Panc1 (cell line): ENCODE data around the gene CHSY3. TPM values are rescaled to one million over a fixed set of nuclear protein-coding genes. Genes with fewer than 3 reads are reported as not detected.

Experiments
- ATAC-seq: fragments of 200-7000 bp; cut with Tn5 transposase; 2 replicates; pipeline ENCODE4 v1.9.1; 2020; ENCODE audit warnings: mild to moderate bottlenecking, moderate library complexity
- BruUV-seq: library from RNA; stranded (reverse); fragments of 400-500 nt; replicated peaks from 2 replicates; lab custom pipeline; 2021; lab: Mats Ljungman, UMichigan
- CTCF ChIA-PET: fragments of 300-600 bp; sonication (Branson Sonifier 250); formaldehyde crosslinking; loops from one replicate; lab custom pipeline; 2022; ENCODE audit warnings: antibody characterized with exemption; lab: Charles Lee
- POLR2A ChIA-PET: fragments of 300-600 bp; sonication (Branson Sonifier 250); formaldehyde crosslinking; loops from one replicate; lab custom pipeline; 2022; ENCODE audit warnings: antibody characterized with exemption; lab: Charles Lee
- DNase-seq: peaks from one replicate; pipeline ENCODE4 v3.0.0-alpha.2; 2010; ENCODE audit warnings: low read depth, low spot score
- H3K27ac ChIP-seq: 2 replicates; pipeline ENCODE4 v1.5.1; 2011; ENCODE audit warnings: mild to moderate bottlenecking, low read length, inconsistent platforms
- H3K27me3 ChIP-seq: fragments of 200-500 bp; sonication (Bioruptor generic); 2 replicates; pipeline ENCODE4 v1.6.0; 2014; ENCODE audit warnings: low read length, inconsistent platforms; ENCODE audit not compliant: control insufficient read depth, insufficient read depth
- H3K36me3 ChIP-seq: fragments of 200-500 bp; sonication (Bioruptor generic); 2 replicates; pipeline ENCODE4 v1.5.1; 2014; ENCODE audit warnings: inconsistent platforms, mild to moderate bottlenecking, low read length, moderate library complexity; ENCODE audit not compliant: control insufficient read depth, insufficient read depth
- H3K4me1 ChIP-seq: 2 replicates; pipeline ENCODE4 v1.5.1; 2011; ENCODE audit warnings: inconsistent platforms, mild to moderate bottlenecking, low read length, moderate library complexity; ENCODE audit not compliant: control insufficient read depth, insufficient read depth
- H3K4me3 ChIP-seq, 2 experiments: 2 replicates each; pipeline ENCODE4 v1.5.1; 2011 to 2012; ENCODE audit warnings: low read depth in 2 of 2, low read length in 2 of 2, mild to moderate bottlenecking in 2 of 2, inconsistent platforms in 1 of 2, moderate library complexity in 1 of 2
- H3K9me3 ChIP-seq: fragments of 200-500 bp; sonication (Bioruptor generic); 2 replicates; pipeline ENCODE4 v1.5.1; 2014; ENCODE audit warnings: low read depth, mild to moderate bottlenecking, inconsistent platforms, low read length, moderate library complexity; ENCODE audit not compliant: control insufficient read depth, insufficient read depth
- CTCF ChIP-seq: fragments of 450-650 bp; IDR thresholded peaks from 2 replicates; pipeline ENCODE4 v1.5.1; 2017; ENCODE audit warnings: mild to moderate bottlenecking
- POLR2AphosphoS5 ChIP-seq: IDR thresholded peaks from 2 replicates; pipeline ENCODE4 v1.6.1; 2012; ENCODE audit warnings: mild to moderate bottlenecking, low read depth, low read length, moderate library complexity
- REST ChIP-seq, 2 experiments: IDR thresholded peaks; 2 replicates each; pipeline ENCODE4 v1.6.1; 2011 to 2012; ENCODE audit warnings: low read depth in 2 of 2, control low read depth in 1 of 2, low read length in 1 of 2, mild to moderate bottlenecking in 1 of 2, moderate library complexity in 1 of 2; ENCODE audit not compliant: insufficient read depth in 1 of 2
- SIN3A ChIP-seq: IDR thresholded peaks from 2 replicates; pipeline ENCODE4 v1.6.1; 2012; ENCODE audit warnings: low read depth, mild to moderate bottlenecking, low read length, moderate library complexity, borderline replicate concordance; ENCODE audit not compliant: insufficient read depth
- TCF7L2 ChIP-seq: IDR thresholded peaks from 2 replicates; pipeline ENCODE4 v1.6.1; 2011; ENCODE audit warnings: mild to moderate bottlenecking, low read depth, low read length, inconsistent platforms
- in situ Hi-C: cut with HindIII; loops from 2 replicates; pipeline ENCODE4 v1.10.0; 2016; ENCODE audit warnings: low sequenced_read_pairs, low pct_unique_long_range_greater_than_20kb
- intact Hi-C: fragments of 100-400 bp; cut with micrococcal nuclease; formaldehyde crosslinking; loops from one replicate; pipeline ENCODE4 v1.10.0; 2022; ENCODE audit not compliant: unreplicated experiment
- total RNA-seq: library from RNA; stranded (reverse); gene quantifications from one replicate; pipeline ENCODE4 v1.2.1, GENCODE V29; 2021; ENCODE audit not compliant: unreplicated experiment

Gene CHSY3
- total RNA-seq, 1 experiment from 2014 or later: not detected

- in situ Hi-C loops (no loop called here), intact Hi-C loops (no loop called here)
- ChIA-PET POLR2A (no interaction called here), CTCF (no interaction called here)
- Histone ChIP-seq H3K27ac (no peak overlapping the region), H3K27me3 (no peaks in the 10 kb centered on the region), H3K4me3 (no peak overlapping the region), H3K9me3 (no peaks in the 10 kb centered on the region), H3K36me3 (no peaks in the 10 kb centered on the region), H3K4me1 (no peaks in the 10 kb centered on the region)
- TF ChIP-seq REST (IDR thresholded peaks at IDR 0.05; ENCODE audit: insufficient read depth in 1 of 2, low read depth in 2 of 2, low read length in 1 of 2): no peak
- no TSS peak for BruUV-seq
- DNase-seq (no peak), ATAC-seq (no peak)
Observed at GRCh38 chr5:129962506-129962905, 58.2 kb downstream of the CHSY3 start.

GRCh38 chr5:129963359-129963758 lies 59.1 kb downstream of the CHSY3 start:
- intact Hi-C loops (no loop called here), in situ Hi-C loops (no loop called here)
- DNase-seq (no peak), ATAC-seq (no peak)
- Histone ChIP-seq H3K4me3 (no peak overlapping the region), H3K27ac (no peak overlapping the region), H3K27me3 (no peaks in the 10 kb centered on the region), H3K4me1 (no peaks in the 10 kb centered on the region), H3K36me3 (no peaks in the 10 kb centered on the region), H3K9me3 (no peaks in the 10 kb centered on the region)
- BruUV-seq: no TSS peak
- ChIA-PET POLR2A (no interaction called here), CTCF (no interaction called here)
- no peak for TF ChIP-seq POLR2AphosphoS5
- no peak for TF ChIP-seq SIN3A
- no peak for TF ChIP-seq CTCF

- DNase-seq: no peak
- Histone ChIP-seq H3K27me3 (no peaks in the 10 kb centered on the region), H3K4me1 (no peaks in the 10 kb centered on the region), H3K4me3 (no peak overlapping the region), H3K27ac (no peak overlapping the region), H3K36me3 (no peaks in the 10 kb centered on the region), H3K9me3 (no peaks in the 10 kb centered on the region)
- TF ChIP-seq SIN3A (no peak), TCF7L2 (no peak), POLR2AphosphoS5 (no peak), REST (IDR thresholded peaks at IDR 0.05; ENCODE audit: insufficient read depth in 1 of 2, low read depth in 2 of 2, low read length in 1 of 2) (no peak), CTCF (no peak)
- no TSS peak for BruUV-seq
- ATAC-seq: no peak
- in situ Hi-C loops: no loop called here
- ChIA-PET CTCF (no interaction called here), POLR2A (no interaction called here)
- intact Hi-C loops: no loop called here
Observed at GRCh38 chr5:129966071-129966470, 61.8 kb downstream of the CHSY3 start.
